ENCODE results near the gene PSEN2. TPM values are rescaled to one million over a fixed set of nuclear protein-coding genes. Genes with fewer than 3 reads are reported as not detected.

Gene PSEN2
- total and polyA plus RNA-seq, 9 of the 15 experiments (the other 6 are each of a cell fraction or from before 2014, with no cell fraction given) = 2.3 to 21.5 (median 13.7) TPM

DNA sequence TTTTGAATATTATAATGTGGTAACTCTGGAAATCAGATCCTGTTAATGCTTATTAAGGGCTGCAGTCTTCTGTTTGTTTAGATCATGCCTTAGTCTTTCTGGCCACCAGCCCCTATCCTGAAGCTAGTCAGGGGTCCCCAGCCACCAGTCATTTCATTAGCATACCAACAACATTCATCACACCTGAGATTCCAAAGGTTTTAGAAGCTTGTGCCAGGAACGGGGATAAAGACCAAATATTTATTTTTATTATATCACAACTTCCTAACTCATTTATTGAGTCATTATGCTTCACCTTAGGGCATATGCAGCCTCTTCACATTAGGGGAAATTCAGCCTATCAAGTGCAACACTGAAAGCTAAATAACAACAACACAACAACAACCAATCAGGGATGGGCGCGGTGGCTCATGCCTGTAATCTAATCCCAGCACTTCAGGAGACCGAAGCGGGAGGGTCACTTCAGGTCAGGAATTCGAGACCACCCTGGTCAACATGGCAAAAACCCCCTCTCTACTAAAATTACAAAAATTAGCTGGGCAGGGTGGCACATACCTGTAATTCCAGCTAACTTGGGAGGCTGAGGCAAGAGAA lies 2.9 kb upstream of the PSEN2 start (continued):
- TF ChIP-seq, protein P1, sequence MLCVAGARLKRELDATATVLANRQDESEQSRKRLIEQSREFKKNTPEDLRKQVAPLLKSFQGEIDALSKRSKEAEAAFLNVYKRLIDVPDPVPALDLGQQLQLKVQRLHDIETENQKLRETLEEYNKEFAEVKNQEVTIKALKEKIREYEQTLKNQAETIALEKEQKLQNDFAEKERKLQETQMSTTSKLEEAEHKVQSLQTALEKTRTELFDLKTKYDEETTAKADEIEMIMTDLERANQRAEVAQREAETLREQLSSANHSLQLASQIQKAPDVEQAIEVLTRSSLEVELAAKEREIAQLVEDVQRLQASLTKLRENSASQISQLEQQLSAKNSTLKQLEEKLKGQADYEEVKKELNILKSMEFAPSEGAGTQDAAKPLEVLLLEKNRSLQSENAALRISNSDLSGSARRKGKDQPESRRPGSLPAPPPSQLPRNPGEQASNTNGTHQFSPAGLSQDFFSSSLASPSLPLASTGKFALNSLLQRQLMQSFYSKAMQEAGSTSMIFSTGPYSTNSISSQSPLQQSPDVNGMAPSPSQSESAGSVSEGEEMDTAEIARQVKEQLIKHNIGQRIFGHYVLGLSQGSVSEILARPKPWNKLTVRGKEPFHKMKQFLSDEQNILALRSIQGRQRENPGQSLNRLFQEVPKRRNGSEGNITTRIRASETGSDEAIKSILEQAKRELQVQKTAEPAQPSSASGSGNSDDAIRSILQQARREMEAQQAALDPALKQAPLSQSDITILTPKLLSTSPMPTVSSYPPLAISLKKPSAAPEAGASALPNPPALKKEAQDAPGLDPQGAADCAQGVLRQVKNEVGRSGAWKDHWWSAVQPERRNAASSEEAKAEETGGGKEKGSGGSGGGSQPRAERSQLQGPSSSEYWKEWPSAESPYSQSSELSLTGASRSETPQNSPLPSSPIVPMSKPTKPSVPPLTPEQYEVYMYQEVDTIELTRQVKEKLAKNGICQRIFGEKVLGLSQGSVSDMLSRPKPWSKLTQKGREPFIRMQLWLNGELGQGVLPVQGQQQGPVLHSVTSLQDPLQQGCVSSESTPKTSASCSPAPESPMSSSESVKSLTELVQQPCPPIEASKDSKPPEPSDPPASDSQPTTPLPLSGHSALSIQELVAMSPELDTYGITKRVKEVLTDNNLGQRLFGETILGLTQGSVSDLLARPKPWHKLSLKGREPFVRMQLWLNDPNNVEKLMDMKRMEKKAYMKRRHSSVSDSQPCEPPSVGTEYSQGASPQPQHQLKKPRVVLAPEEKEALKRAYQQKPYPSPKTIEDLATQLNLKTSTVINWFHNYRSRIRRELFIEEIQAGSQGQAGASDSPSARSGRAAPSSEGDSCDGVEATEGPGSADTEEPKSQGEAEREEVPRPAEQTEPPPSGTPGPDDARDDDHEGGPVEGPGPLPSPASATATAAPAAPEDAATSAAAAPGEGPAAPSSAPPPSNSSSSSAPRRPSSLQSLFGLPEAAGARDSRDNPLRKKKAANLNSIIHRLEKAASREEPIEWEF (CRISPR knock-in tag; IDR thresholded peaks at IDR 0.05) = no peak
- TF ChIP-seq, protein P2, sequence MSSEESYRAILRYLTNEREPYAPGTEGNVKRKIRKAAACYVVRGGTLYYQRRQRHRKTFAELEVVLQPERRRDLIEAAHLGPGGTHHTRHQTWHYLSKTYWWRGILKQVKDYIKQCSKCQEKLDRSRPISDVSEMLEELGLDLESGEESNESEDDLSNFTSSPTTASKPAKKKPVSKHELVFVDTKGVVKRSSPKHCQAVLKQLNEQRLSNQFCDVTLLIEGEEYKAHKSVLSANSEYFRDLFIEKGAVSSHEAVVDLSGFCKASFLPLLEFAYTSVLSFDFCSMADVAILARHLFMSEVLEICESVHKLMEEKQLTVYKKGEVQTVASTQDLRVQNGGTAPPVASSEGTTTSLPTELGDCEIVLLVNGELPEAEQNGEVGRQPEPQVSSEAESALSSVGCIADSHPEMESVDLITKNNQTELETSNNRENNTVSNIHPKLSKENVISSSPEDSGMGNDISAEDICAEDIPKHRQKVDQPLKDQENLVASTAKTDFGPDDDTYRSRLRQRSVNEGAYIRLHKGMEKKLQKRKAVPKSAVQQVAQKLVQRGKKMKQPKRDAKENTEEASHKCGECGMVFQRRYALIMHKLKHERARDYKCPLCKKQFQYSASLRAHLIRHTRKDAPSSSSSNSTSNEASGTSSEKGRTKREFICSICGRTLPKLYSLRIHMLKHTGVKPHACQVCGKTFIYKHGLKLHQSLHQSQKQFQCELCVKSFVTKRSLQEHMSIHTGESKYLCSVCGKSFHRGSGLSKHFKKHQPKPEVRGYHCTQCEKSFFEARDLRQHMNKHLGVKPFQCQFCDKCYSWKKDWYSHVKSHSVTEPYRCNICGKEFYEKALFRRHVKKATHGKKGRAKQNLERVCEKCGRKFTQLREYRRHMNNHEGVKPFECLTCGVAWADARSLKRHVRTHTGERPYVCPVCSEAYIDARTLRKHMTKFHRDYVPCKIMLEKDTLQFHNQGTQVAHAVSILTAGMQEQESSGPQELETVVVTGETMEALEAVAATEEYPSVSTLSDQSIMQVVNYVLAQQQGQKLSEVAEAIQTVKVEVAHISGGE (CRISPR knock-in tag; IDR thresholded peaks at IDR 0.05) = no peak
- TF ChIP-seq NCOA4 (IDR thresholded peaks at IDR 0.05; ENCODE audit: partially characterized antibody) (no peak), CREBBP (IDR thresholded peaks at IDR 0.05; ENCODE audit: low read depth, low read length) (no peak), ATF1 (CRISPR knock-in tag; IDR thresholded peaks at IDR 0.05) (no peak), ATF1 (tag; IDR thresholded peaks at IDR 0.05) (no peak)
- TF ChIP-seq, protein P3, sequence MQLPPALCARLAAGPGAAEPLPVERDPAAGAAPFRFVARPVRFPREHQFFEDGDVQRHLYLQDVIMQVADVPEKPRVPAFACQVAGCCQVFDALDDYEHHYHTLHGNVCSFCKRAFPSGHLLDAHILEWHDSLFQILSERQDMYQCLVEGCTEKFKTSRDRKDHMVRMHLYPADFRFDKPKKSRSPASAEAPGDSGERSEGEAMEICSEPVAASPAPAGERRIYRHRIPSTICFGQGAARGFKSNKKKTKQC (CRISPR knock-in tag; IDR thresholded peaks at IDR 0.05) = no peak
